Measurements from ENCODE around the gene CLEC14A.

DNA sequence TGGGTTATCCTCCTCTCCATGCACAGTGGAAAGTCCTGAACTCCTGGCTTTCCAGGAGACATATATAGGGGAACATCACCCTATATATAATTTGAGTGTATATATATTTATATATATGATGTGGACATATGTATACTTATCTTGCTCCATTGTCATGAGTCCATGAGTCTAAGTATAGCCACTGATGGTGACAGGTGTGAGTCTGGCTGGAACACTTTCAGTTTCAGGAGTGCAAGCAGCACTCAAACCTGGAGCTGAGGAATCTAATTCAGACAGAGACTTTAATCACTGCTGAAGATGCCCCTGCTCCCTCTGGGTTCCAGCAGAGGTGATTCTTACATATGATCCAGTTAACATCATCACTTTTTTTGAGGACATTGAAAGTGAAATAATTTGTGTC lies 43.8 kb downstream of the CLEC14A start:
- TF ChIP-seq, protein P1, sequence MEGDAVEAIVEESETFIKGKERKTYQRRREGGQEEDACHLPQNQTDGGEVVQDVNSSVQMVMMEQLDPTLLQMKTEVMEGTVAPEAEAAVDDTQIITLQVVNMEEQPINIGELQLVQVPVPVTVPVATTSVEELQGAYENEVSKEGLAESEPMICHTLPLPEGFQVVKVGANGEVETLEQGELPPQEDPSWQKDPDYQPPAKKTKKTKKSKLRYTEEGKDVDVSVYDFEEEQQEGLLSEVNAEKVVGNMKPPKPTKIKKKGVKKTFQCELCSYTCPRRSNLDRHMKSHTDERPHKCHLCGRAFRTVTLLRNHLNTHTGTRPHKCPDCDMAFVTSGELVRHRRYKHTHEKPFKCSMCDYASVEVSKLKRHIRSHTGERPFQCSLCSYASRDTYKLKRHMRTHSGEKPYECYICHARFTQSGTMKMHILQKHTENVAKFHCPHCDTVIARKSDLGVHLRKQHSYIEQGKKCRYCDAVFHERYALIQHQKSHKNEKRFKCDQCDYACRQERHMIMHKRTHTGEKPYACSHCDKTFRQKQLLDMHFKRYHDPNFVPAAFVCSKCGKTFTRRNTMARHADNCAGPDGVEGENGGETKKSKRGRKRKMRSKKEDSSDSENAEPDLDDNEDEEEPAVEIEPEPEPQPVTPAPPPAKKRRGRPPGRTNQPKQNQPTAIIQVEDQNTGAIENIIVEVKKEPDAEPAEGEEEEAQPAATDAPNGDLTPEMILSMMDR (conservative IDR thresholded peaks at IDR 0.05; ENCODE audit: low read length) = no peak
- no peak for TF ChIP-seq EZH2phosphoT487 (IDR thresholded peaks at IDR 0.05; ENCODE audit: borderline replicate concordance, low read depth, low read length)

All from OCI-LY7 (cell line).